Activated naive CD4-positive, alpha-beta T cell treated with anti-CD3 and anti-CD28 coated beads, Interleukin-2, amount 10 ng/mL, durations not matched to agents 7 days and 5 days (primary cell): ENCODE data around the gene PCDHB14.

Experiments
- CTCF ChIA-PET: fragments of 350-600 bp; sonication (Branson Sonifier 250); formaldehyde crosslinking; loops from one replicate; lab custom pipeline; 2021; ENCODE audit warnings: antibody characterized with exemption; lab: Charles Lee
- DNase-seq: peaks from one replicate; pipeline ENCODE4 v3.0.0-alpha.2; 2020
- H3K27ac Mint-ChIP-seq: one replicate; pipeline ENCODE4 v1.8.0; 2021; ENCODE audit warnings: mild to moderate bottlenecking, moderate library complexity, mixed read lengths
- H3K27me3 Mint-ChIP-seq: one replicate; pipeline ENCODE4 v1.8.0; 2021; ENCODE audit warnings: mild to moderate bottlenecking, mixed read lengths
- H3K36me3 Mint-ChIP-seq: one replicate; pipeline ENCODE4 v1.8.0; 2021; ENCODE audit warnings: mixed read lengths
- H3K4me1 Mint-ChIP-seq: one replicate; pipeline ENCODE4 v1.8.0; 2021; ENCODE audit warnings: mixed read lengths
- H3K4me3 Mint-ChIP-seq: one replicate; pipeline ENCODE4 v1.8.0; 2021; ENCODE audit warnings: mild to moderate bottlenecking, moderate library complexity, mixed read lengths
- H3K9me3 Mint-ChIP-seq: one replicate; pipeline ENCODE4 v1.8.0; 2021; ENCODE audit warnings: mixed read lengths

The PCDHB14 gene

GRCh38 chr5:141272906-141273305, 49.8 kb downstream of the PCDHB14 start:
- Mint-ChIP-seq H3K36me3 (peaks cover 3% of the 10 kb centered on the region), H3K27ac (no peak overlapping the region), H3K9me3 (peaks cover 52% of the 10 kb centered on the region), H3K27me3 (no peaks in the 10 kb centered on the region), H3K4me1 (no peaks in the 10 kb centered on the region), H3K4me3 (no peak overlapping the region)
- CTCF ChIA-PET, result interaction anchor here (0.7 kb wide), 1 partner anchor 58 kb away, joined by 3 read pairs; no protein-coding TSS in a partner anchor
- DNase-seq, result no peak
